ENCODE results near the gene GPANK1.
"Not testable (repeated sequence)": the region's sequence is repeated elsewhere in the genome, so short reads cannot be mapped to it uniquely, and the experiment has no call there.

Gene GPANK1

DNA sequence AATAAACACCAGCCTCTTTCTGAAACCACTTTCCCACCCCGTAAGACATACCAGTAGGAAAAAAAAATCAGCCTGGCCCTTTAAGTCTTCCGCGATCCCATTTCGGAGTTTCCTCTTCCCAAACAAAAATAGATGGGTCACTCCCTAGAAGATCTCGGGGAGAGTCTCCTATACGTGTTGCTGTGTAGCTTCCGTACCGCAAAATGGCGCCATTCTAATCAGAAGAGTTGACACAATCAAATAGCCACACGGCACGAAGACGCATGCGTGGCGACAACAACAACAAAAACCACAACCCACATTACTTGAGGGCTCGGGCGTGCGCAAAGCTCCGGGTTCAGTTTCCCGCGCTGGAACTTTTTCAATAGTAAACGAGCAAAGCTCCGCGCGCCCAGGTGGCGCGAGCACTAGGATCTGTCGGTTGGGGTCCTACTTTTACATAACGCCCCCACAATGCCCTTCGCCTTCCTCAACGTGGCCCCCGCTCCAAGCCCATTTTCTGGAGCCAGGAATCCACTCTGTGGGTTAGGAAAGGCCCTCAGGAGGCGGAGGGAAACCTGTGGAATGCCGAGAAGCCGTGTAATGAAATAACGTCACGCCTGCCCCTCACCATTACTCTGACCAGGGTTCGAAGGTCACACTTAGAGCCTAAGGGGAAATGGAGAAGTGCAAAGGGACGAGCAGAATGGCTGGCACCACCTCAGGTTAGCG, at the start of gene GPANK1:
Gene GPANK1 (minus strand): TSS at position 208 of the 711 bp plus-strand sequence. CDS start 519 bp downstream, outside the sequence.
- DNase-seq (ENCODE audit: low read depth), result peak; percentile 81

DNA sequence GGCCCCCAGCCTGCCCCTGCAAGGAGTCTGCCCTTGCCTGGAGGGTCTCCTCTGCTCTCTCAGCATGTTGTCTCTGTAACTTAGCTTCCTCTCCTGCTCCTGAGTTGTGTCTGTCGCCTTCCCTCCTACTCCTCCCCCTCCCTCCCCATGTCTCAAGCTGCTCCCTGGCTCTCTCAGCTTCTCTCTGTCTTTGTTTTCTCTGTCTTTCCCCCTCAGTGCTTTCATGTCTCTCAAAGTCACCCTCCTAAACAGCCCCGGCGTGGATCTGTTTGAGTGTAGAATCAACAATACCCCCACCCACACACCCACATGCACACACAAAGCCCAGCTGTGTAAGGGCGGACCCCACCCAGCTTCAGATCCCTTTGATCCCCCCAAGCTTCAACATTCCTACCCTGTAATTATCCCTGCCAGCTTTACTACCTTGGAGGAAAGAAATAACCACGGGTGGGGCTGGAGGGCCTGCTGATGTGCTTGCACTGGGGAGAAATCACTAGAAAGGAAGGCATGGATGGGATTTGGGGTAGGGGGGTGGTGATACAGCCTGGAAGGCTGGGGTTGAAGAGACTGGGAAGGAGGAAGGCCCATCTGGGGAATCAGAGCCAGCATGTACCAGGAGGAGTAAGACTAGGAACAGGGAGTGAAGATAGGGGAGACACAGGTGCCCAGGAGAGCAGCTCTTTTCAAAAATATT, 49.3 kb upstream of the GPANK1 start:
- DNase-seq (ENCODE audit: low read depth), result no peak

- DNase-seq (ENCODE audit: low read depth), result no peak
Observed at GRCh38 chr6:31713465-31713864, 48.7 kb upstream of the GPANK1 start.

- no peak for DNase-seq (ENCODE audit: low read depth)
Observed at GRCh38 chr6:31712296-31712695, 47.5 kb upstream of the GPANK1 start.

DNA sequence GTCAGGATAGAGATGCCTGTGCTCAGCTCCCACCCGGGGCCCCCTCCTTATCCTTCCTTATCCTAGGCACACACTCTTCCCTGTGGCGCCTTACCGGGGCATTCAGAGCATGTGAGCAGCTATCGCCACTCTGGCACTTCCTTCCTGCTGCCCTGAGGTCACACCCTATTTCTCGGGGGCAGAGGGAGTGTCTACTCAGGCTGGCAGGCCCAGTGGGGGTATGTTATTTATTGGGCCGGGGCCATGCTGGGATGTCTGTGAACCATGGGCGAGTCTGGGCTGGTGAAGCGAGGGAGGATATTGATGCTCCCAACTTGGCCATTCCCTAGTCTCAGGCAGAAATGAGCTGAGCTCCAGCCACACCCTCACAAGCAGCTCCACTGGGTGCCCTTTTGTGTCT, 46.4 kb upstream of the GPANK1 start:
- DNase-seq (ENCODE audit: low read depth), result no peak

DNA sequence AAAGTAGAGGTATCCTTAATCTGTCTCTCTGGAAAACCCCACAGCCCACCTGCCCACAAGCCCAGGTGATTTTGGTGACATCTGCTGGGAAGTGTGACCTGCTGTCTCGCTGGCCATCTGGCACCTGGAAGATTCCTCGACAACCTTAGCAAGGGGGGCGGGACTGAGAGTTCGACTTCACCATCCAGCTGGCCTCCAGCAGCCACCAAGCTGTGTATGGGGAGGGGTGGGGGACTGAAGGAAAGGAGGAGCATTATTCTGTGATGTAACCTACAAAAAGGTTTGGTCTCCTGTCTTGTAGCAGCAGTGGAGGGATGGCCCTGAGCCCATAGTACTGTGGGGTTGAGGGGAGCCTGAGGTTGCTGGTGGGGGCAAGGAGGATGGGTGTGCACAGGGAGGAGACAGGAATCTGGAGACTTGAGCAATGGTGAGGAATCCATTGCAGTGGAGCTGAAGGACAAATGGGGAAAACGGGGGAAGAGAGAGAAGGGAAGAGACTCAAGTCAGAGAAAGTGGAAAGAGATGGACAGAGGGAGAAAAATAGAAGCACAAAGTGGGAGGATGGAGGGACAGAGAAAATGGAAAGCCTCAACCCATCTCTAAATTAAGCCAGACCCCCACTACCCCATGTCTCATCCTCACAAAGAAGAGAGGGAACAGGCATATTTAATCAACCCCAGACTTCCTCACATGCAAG, 45.9 kb upstream of the GPANK1 start:
- DNase-seq (ENCODE audit: low read depth), result no peak

DNA sequence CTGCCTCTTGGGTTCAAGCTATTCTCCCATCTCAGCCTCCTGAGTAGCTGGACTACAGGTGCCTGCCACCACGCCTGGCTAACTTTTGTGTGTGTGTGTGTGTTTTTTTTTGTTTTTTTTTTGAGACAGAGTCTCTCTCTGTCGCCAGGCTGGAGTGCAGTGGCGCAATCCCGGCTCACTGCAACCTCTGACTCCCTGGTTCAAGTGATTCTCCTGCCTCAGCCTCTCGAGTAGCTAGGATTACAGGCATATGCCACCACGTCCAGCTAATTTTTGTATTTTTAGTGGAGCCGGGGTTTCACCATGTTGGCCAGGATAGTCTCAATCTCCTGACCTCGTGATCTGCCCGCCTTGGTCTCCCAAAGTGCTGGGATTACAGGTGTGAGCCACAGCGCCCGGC, 44.4 kb upstream of the GPANK1 start:
- not testable (repeated sequence) for DNase-seq (ENCODE audit: low read depth)

DNA sequence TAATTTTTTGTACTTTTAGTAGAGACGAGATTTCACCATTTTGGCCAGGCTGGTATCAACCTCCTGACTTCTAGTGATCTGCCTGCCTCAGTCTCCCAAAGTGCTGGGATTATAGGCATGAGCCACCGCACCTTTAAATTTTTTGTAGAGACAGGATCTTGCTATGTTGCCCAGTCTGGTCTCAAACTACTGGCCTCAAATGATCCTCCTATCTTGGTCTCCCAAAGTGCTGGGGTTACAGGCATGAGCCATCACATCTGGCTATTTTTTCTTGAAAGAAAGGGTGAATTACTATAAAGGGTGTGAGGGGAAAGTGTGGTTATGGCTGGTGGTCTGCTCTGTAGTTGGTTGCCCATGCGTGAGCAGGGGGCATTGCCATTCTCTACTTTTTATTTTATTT, 43.4 kb upstream of the GPANK1 start:
- no peak for DNase-seq (ENCODE audit: low read depth)

GRCh38 chr6:31707701-31708100, 42.9 kb upstream of the GPANK1 start:
- DNase-seq (ENCODE audit: low read depth), result no peak

DNA sequence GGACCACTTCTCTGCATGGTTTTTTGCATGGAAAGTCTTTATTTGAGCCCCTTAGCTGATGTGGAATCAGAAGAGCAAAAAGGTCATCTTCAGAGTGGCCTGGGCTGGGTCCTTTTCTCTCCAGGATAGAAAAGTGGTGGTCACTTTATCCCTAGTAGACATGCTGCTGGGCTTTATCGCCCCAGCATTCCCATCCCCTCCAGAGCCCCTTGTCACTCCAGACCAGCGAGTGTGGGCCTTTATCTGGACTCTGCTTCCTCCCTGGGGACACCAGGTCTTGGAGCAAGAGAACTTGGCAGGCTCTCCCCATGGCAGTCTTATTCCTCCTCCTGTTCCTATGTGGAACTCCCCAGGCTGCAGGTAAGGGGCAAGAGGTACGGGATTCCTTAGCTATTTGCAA, 41.8 kb upstream of the GPANK1 start, which contains the start of gene LY6G6F:
Gene LY6G6F (plus strand): TSS at position 268 of the 400 bp plus-strand sequence. CDS start 41 bp downstream, at position 309.
- DNase-seq (ENCODE audit: low read depth), result no peak

DNA sequence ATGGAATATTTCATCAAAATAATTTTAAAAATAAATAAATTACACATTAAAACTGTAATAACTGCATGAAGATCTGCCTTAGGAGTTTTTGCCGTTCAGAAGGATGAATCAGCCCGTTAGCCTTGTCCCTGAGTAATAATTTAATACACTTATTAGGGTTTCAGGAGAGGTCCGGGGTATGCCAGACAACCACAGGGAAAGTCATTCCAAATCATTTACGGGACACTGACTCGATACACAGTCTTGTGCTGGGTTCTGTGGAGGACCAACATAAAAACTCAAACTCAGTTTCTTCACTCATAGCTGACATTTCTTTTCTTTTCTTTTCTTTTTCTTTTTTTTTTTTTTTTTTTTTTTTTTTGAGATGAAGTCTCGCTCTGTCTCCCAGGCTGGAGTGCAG, 41.1 kb upstream of the GPANK1 start:
- no peak for DNase-seq (ENCODE audit: low read depth)

DNA sequence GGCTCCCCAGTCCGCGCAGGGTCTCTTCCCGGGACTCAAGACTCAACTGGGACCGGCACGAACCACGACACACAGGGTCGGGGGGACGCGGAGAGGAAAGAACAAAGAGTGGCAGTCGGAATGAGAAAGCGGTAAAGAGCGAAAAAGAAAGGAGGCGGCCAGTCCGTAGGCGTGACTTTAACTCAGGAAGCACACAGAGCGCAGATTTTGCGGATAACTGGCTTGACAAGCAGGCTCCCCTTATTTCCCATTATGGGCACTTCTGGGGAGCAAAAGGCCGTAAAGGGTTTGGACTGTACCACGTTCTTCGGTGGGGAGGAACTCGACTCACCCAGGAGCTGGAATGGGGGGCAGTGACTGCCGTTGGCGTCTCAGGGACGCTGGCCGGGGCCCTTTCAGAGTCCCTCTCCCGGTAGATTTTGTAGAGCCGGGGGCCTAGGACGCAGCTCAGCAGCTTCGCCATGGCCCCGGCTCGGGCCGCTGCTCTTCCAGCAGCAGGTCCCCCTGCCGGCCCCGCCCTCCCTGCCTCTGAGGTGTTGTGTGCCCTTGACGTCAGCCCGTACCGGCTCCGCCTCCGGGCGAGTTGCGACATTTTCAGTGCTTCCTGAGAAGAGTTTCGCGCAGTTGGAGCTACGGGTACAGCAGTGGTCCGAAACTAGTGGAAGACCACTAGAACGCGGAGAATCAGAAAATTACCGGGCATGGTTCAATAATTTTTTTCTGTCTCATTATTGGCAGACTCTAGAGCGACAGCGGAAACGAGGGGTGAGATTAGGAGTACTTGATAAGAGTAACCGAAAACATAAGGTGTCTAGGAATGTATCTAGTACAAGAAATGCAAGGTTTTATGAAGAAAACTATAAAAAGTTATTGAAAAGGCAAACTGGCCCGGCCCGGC, 38.3 kb upstream of the GPANK1 start, which contains the start of gene ABHD16A:
Gene ABHD16A (minus strand): TSS at position 506 of the 898 bp plus-strand sequence. CDS start 43 bp downstream, at position 463.
- DNase-seq (ENCODE audit: low read depth), result peak; percentile 98

DNA sequence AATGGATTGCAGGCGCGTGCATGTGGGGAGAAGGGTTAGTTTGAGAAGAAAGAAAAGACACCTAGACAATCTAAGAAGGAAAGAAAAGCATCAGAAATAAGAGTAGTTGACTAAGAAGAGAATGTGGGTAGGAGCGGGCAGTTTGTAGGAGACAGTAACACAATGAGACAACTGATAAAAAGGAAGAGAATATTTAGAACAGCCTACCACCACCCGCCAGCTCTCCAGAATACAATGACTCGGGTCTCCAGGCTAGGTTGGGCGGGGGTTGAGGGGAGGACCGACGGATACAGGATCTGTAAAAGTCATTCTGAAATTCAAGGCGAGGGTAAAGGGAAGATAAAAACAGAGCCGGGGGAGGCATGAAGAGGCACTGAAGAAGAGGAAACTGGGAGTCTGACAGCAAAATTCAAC, 37.6 kb upstream of the GPANK1 start:
- DNase-seq (ENCODE audit: low read depth), result peak; percentile 31

GRCh38 chr6:31701666-31702404, 37.0 kb upstream of the GPANK1 start:
- DNase-seq (ENCODE audit: low read depth), result no peak

DNA sequence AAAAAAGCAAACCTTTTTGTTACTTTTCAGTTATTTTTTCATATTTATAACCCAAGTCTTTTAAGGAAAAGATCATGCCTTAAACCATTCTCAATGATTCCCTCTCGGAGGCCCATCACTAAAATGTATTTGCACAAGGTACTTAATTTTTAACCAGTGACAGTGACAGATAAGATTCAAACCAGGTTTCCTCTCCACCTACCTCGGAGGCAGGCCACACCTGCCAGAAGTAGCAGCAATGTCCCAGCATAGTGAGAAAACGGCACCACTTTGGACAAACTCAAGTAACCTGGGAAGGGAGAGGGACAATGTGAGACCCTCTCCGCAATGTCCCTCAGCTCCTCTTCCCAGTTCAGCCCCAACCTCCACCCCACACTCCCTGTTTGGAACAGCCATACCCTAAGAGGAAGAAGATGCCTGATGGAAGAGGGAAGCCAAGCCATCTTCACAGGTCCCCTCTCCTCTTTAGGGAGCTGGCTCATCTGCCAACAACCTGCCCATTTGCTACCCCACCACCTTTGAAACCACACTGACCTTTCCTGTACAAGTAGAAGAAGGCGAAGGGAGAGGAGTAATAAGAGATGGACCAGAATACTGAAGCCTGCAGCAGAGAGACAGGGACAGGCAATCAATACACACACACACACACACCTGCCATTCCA, 36.1 kb upstream of the GPANK1 start:
- DNase-seq (ENCODE audit: low read depth), result no peak

- no peak for DNase-seq (ENCODE audit: low read depth)
Observed at GRCh38 chr6:31697555-31697954, 32.8 kb upstream of the GPANK1 start.

DNA sequence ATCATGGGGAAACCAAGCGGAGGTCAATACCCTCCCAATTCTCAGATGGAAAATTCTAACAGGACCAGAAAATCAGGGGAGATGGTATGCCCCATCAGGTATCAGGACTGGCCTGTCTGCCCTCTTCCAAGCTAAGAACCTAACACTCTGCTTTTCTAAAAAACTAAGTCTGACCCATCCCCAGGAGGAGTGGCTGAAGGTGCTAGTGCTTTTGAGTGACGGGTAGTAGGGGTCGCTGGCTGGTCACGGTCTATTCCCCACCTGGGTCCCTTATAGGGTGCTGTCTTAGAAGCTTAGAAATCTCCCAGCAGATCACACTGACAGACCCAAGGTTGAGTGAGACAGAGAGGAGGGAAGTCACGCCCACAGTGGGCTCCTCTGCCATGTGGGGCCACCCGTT, 28.7 kb upstream of the GPANK1 start:
- no peak for DNase-seq (ENCODE audit: low read depth)

DNA sequence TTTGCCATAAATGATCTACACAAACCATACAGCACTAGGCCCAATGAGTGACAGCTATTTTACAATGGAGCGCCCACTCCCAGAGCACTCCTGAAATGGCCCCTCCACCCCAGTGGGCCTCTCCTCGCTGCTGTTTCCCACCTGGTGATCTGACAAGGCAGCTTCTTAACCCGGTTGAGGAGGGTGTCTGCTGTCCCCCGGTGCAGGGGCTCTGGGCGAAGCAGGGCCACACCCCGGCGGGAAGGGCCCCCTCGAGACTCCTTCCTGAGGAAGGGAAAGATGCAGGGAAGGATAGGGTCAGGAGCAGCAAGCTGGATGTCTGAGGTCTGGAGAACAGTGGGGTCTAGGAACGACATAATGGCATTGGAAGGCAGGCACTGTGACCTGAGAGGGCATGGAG, 28.1 kb upstream of the GPANK1 start:
- DNase-seq (ENCODE audit: low read depth), result no peak

DNA sequence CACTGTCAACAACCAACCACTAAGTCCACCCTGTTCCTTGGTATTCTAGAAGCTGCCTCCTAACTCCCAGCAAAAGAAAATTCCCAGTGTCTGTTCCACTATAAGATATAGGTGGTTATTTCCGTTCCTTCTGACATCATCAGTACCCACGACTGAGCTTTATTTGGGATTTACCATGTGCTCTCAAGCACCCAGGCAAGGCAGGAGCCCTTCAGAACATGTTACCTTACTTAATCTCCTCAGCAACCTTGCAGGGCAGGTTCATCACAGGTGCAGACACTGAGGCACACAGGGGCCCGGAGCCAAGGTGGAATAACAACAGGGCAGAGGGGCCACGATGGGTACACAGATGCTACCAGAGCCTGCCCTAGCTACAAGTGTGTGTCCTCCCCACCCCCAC, 27.6 kb upstream of the GPANK1 start:
- no peak for DNase-seq (ENCODE audit: low read depth)

DNA sequence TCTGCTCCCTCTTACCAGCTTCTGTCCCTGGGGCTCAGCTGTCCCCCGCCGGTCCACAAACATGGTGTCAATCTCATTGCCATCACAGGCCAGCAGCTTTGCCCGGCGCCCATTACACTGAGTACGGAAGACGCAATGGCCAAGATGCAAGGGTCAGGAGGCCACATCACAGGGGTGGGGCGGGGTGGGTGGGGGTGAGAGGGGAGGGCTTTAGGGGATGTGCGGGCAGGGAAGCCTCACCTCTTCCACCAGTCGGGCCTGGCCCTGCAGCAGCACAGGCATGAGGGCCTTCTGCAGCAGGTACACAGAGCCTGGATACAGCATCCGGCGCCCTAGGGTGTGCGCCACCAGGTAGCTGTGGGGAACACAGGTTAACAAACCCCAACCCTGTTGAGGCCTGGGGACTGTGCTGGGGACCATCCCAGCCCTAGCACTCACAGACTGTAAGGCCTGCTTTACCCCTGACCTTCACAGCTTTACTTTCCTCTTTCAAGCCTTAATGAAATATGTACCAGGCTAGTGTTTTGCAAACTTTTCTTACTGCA, 26.8 kb upstream of the GPANK1 start:
- no peak for DNase-seq (ENCODE audit: low read depth)

Measured in activated T-cell treated with anti-CD3 and anti-CD28 coated beads for 48 hours (primary cell).